HG02571 (cell line): ENCODE data around the gene FYTTD1.

Experiments used
- ATAC-seq: cut with Tn5 transposase; IDR thresholded peaks from one replicate; pipeline ENCODE4 v1.9.1; 2021; ENCODE audit warnings: mild to moderate bottlenecking, moderate library complexity; ENCODE audit not compliant: unreplicated experiment

FYTTD1 gene

GRCh38 chr3:197791892-197792647 lies 42.4 kb downstream of the FYTTD1 start:
- peak; percentile 19 for ATAC-seq

- no peak for ATAC-seq
These were observed 43.6 kb downstream of the FYTTD1 start for GRCh38 chr3:197793247-197793646.

DNA sequence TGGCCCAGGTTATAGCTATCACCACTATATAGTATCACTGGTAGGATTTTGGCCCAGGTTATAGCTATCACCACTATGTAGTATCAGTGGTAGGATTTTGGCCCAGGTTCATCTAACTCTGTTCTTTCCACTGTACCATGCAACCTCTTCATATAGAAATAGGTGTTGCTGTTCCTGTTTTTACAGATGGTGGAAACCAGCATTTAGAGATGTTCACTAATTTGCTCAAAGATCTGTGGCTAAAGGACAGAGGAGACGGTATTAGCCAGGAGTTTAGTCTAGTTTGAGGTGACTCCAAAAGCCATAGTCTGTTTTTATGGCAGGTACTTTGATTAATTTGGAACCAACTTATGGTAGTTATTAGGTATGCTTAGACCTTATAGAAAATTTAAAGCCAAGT lies 44.4 kb downstream of the FYTTD1 start:
- no peak for ATAC-seq

DNA sequence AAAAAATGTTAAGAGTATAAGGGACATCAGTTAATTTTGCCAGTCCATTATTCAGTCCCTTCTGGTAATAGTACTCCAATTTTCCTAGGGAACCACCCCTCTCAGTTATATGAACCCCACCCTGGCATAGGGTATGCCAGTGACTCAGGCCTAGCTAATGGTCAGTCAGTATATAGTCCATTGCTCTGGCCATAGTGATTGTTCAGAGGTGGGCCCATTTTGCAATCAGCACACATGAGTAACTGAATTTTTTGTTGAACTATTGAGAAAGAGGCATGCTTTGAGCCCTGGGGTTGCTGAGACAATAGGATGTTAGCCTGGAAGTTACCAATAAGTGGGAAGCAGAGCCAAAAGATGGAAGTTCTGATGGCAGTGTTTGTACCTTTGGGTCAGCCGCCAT lies 45.5 kb downstream of the FYTTD1 start:
- ATAC-seq = no peak

DNA sequence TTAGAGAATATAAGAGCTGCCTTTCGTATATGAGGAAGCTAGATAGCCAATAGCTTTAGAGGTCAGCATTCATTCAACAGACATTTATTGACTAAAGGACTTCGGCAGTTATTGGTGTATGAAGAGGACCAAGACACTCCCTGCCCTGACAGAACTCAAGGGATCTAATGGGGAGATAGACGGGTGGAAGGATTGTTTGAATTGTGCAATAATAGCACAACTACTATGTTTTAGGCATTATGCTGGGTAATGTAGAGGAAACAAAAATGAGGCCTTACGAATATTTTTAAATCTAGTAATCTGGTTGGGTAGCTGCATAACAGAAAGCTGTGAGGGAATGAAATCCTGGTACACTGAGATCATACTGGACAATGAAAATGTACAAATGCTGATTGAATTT lies 46.4 kb downstream of the FYTTD1 start:
- no peak for ATAC-seq

DNA sequence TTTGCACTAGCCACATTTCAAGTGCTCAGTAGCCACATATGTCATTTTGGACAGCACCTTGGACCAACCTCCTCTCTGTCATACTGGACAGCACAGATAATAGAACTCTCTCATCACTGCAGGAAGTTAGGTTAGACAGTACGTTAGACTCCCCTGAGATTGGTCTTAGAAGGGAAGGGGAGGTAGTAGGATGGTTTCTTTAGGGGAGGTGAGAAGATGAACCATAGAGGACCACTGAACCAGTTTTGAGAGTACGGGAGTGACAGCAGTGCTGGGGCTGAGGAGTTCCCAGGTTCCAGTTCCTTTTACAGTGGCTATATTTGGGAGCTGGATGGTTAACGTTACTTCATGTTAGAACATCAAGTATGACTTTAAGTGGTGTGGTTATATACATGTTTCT lies 49.2 kb downstream of the FYTTD1 start:
- no peak for ATAC-seq

GRCh38 chr3:197800379-197800778 lies 50.7 kb downstream of the FYTTD1 start:
- ATAC-seq = no peak

DNA sequence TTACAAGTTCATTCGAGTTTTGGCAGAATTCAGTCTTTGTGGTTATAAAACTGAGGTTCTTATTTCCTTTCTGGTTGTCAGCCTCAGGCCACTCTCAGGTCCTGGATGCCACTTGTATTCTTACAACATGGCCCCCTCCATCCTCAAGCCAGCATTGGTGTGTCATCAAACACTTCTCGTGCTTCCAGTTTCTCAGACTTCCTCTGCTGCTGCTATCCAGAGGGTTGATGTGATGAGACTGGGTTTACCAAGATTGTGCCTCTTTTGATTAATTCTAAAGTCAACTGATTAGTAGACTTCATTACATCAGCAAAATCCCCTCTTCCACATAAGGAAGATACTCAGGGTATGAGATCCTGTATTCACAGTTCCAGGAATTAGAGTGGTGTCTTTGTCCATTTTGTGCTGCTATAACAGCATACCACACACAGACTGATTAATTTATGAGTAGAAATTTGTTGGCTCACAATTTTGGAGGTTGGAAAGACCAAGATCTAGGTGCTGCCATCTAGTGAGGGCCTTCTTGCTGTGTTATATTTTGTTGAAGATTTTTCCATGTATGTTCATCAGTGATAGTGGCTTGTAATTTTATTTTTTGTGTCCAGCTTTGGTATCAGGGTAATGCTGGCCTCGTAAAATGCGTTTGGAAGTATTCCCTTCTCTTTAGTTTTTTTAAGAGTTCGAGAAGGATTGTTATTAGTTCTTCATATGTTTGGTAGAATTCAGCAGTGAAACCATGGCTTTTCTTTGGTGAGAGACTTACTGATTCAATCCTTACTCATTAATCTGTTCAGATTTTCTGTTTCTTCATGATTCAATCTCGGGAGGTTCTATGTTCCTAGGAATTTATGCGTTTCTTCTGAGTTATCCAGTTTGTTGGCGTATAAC lies 52.5 kb downstream of the FYTTD1 start:
- ATAC-seq = no peak

DNA sequence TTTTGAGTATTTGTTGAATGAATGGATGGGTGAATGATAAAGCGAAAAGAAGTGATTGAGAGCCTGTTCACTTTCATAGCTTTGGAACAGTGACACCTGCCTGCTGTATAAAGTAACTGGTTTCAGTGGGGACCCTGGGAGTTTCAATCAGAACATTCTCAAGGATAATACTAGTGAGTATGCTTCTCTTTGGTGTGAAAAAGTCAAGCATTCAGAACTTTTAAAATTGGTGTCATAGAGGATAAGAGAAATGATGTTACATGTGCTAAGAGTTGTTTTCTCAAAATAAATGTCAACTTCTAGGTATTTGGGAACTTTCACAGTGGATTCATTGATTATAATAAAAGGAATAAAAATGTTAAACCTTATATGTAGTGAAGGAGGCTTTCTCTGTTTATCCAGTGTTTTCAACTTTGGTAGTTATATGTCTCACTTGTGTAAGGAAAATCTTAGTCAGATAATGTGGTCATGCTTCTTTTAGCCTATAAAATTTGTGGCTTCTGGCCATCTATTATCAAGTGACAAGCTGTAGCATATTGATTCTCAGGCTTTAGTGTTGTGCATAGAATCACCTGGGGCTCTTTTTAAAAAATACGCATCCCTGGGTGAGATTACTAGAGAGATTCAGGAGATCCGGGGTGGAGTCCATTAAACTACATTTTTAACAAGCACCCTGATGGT lies 53.2 kb downstream of the FYTTD1 start:
- no peak for ATAC-seq

DNA sequence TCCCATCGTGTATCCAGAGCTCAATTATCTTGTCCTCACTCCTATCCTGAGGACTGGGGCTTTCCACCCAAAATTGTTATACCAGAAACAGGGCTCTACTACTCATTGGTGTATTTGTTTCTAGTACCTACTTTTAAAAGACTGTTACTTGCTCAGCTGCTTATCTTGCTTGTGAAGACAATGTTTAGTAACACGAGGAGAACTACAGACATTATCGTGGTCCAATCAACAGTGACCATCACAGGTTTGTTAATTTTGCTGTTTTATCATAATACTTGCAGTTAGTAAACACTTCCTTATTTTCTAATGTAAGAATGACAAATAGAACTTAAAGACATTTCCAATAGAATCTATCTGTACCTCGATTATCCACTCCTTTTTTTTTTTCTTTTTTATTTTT lies 54.8 kb downstream of the FYTTD1 start:
- ATAC-seq = no peak

- ATAC-seq = no peak
These were observed 58.4 kb downstream of the FYTTD1 start for GRCh38 chr3:197807969-197808587.

DNA sequence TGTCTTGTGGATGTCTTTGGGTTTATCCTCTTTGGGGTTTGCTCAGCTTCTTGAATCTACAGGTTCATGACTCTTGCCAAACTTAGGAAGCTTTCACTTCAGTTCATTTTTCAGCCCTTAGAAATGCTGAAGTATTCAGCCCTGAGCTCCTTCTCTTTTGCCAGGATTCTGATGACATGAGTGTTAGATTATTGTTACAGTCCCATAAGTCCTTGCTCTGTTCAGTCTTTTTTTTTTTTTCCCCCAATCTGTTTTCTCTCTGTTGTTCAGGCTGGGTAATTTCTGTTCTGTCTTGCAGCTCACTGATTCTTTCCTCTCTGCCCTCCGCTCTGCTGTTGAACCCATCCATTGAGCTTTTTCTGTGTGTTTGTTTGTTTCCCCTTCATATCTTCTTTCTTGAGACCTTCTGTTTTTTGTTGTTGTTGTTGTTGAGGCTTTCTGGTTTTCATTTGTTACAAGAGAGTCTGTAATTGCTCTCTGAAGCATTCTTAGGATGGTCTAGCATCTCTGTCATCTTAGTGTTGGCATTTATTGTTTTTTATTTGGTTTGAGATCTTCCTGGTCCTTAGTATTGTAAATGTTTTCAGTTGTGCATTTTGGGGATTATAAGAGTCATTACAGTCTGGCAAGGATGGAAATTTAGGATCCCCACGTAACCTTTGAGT lies 59.8 kb downstream of the FYTTD1 start:
- ATAC-seq = no peak

DNA sequence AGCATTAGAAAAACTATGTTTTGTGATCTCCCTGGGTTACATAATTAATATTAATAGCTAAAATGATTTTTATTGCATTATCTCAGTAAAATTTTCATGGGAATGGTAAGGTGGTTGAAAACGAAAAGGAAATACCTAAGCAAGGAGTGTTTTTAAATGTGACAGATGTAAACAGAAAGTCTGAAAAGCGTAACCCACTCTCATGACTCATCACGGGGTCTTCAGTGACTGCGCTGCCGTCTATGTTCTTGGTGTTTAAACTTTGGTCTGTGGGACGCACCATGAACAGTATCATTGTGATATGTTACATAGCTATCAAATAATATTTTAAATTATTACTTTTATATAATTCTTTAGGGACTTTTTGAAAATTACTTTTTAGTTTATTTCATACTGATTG lies 61.2 kb downstream of the FYTTD1 start:
- no peak for ATAC-seq

- ATAC-seq = no peak
These were observed 61.7 kb downstream of the FYTTD1 start for GRCh38 chr3:197811343-197811742.

- no peak for ATAC-seq
These were observed 64.7 kb downstream of the FYTTD1 start for GRCh38 chr3:197814372-197814771.

DNA sequence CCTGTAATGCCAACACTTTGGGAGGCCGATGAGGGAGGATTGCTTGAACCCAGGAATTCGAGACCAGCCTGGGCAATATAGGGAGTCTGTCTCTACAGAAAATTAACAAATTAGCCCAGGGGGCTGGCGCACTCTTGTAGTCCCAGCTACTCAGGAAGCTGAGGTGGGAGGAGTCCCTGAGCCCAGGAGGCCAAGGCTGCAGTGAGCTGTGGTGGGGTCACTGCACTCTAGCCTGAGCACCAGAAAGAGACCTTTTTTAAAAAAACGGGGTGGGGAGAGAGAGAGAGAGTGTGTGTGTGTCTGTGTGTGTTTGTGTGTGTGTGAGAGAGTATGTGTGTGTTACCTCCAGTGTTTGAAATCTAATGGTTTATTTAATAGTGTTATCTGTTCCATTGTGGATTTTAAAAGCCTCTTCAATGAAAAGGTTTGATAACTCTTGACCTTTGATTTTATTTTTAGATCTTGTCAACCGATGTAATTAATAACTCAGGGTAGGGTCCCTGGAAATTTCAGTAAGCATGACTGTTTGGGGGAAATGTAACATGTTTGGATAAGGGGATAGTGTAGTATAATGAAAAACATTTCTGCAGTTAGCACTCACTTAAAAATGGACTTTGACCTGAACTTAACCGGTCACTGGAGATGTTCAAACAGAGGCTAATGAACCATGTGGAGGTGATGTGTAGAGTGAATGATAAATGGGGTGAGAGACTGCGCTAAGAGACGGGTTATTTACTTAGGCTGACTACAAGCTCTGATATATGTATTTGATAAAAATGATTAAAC lies 71.1 kb downstream of the FYTTD1 start:
- no peak for ATAC-seq

DNA sequence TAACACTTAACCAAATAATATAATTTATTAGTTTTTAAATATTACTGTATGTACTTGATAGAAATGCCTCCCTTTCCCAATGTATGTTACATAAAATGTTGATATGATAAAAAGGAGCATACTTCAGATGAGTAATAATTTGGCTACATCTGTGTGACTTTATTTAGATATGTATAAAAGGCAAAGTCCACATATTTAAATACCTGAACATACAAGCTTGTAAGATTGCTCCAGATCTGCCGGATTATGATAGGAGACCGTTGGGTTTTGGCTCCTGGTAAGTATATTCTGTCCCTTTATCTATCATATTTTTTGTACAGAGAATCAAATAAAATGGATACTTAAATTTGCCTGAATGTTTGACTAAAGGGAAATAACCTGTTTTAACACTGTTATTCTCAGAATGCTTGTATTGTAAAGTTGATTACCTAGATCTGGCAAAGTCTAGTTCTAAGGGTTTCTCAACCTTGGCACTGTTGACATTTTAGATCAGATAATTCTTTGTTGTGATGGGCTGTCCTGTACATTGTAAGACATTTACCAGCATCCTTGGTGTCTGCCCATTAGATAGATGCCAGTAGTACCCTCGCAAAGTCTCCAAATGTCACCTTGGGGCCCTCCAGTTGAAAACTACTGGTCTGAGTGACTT lies 79.8 kb downstream of the FYTTD1 start:
- ATAC-seq = no peak

GRCh38 chr3:197830308-197830966 lies 80.8 kb downstream of the FYTTD1 start:
- ATAC-seq = no peak

- no peak for ATAC-seq
These were observed 81.3 kb downstream of the FYTTD1 start for GRCh38 chr3:197830967-197831313.
